GM18508 (cell line): ENCODE results near the gene ZNF23.

ENCODE experiments used
- ATAC-seq: cut with Tn5 transposase; IDR thresholded peaks from one replicate; pipeline ENCODE4 v1.9.1; 2021; ENCODE audit warnings: moderate number of reproducible peaks; ENCODE audit not compliant: insufficient read depth, unreplicated experiment

Gene ZNF23

DNA sequence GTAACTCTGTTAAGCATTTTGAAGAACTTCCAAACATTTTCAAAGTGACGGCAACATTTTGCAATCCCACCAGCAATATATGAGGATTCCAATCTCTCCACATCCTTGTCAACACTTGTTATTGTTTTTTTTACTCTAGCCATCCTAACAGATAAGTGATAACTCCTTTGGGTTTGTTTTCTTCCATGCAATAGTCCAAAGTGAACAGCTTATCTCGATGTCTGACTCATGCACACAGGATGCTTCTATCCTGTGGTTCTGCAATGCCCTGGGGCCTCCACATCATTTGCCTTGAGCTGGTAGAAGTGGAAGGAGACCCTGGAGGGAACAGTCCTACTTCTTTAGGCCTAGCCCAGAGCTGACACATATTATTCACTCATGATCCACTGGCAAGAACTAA is 33.2 kb downstream of the ZNF23 start:
- no peak for ATAC-seq

DNA sequence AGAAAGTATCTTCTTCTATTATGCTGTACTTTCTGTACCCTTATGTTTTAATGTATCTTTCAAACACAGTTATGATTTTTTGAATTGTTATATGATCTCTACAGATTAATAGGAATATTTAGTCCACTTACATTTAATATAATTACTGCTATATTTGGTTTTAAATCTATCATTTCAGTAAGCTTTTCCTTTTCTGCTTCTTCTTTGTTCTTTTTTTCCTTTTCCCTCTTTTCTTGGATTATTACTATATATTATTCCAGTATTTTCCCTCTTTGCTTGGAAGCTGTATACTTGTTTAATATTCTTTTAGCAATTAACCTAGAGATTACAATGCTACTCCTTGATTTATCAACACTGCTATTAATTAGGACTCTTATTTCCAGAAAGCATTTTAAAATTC is 33.7 kb downstream of the ZNF23 start:
- ATAC-seq = no peak

- no peak for ATAC-seq
These were observed 35.0 kb downstream of the ZNF23 start for GRCh38 chr16:71426880-71427615.

GRCh38 chr16:71426069-71426879 is 35.8 kb downstream of the ZNF23 start:
- ATAC-seq = no peak

DNA sequence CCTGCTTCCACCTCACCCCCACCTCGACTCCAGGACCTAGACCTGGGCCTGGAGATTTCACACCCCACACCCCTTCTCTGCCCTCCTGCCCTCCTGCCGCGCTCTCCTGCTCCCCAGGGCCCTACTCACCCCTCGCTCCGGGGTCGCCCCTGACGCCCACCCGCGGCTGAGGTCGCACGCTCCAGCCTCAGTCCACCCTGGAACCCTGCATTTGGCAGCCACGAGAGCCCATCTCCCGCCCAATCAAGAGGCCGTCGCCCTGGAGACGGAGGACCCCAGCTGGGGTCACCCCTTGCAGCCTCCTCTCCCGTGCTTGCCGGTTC is 36.3 kb downstream of the ZNF23 start:
- no peak for ATAC-seq

DNA sequence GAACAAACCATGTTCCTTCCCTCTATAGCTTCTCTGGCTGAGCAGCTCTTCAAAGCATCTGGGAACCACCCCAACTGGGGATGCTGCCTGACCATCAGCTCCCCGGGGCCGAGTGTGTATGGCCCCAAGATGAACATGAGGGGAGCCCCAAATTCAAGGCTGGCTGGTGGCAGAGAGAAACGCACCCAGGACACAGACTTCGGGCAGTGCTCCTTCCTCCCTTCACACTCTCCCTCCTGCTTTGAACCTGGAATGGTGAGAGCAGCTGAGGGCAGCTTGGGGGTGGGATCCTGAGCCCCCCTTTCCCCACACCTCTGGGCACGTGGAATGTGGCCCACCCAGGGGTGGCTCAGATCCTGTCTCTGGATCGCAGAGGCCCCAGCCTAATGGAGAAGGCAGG is 37.4 kb downstream of the ZNF23 start:
- ATAC-seq = no peak

- ATAC-seq = no peak
These were observed 38.2 kb downstream of the ZNF23 start for GRCh38 chr16:71423865-71424264.

- ATAC-seq = no peak
These were observed 39.0 kb downstream of the ZNF23 start for GRCh38 chr16:71423016-71423415.

GRCh38 chr16:71421911-71422310 is 40.1 kb downstream of the ZNF23 start:
- no peak for ATAC-seq

GRCh38 chr16:71414038-71414437 is 48.0 kb downstream of the ZNF23 start:
- ATAC-seq = no peak

DNA sequence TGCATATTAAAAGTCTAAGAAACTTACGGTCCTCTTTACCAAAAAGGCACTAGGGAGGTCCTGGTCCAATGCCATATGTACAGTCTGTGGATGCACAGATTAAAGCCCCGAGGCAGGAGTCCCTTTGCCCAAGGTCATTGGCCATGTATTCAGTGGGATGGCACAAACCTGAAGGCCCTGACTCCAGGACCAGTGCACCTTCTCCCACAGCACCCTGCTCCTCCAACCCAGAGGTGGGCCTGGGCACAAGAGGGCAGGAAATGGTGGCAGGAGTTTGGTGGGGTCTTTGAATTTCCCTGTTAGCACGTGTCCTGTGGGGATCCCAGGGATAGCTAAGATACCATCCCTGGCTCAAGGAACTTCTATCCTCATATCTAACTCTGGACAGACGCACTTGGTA is 48.7 kb downstream of the ZNF23 start:
- no peak for ATAC-seq

- no peak for ATAC-seq
These were observed 49.5 kb downstream of the ZNF23 start for GRCh38 chr16:71412270-71413160.

- no peak for ATAC-seq
These were observed 51.9 kb downstream of the ZNF23 start for GRCh38 chr16:71410146-71410545.

DNA sequence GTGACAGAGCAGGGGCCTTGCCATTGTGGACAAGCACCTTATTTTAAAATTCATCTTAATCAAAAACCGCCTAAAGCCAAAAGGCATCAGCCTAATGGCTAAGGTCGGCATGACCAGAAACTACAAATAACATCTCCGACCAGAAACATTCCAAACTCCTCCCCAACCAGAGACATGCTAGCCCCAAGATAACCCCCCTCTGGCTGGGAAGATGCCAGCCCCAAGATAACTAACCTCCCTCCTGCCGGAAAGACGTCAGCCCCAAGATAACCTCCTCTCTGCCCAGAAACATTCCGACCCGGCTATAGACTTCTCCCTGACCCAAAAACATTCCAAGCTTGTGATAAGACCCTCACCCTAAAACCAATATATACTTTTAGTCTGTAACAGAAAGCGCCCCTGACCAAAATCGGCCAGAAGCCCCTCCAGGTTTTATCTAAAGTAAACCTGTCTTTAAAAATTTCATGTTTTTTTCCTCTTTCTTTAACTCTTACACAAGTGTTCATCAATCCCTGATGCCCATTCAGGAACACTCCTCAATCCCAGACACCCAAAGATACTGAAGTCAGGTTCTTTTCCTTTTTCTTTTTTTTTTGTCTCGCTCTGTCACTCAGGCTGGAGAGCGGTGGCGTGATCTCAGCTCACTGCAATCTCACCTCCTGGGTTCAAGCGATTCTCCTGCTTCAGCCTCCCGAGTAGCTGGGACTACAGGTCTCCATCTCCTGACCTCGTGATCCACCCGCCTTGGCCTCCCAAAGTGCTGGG is 52.9 kb downstream of the ZNF23 start:
- ATAC-seq = no peak

- no peak for ATAC-seq
These were observed 53.5 kb downstream of the ZNF23 start for GRCh38 chr16:71408536-71408935.

DNA sequence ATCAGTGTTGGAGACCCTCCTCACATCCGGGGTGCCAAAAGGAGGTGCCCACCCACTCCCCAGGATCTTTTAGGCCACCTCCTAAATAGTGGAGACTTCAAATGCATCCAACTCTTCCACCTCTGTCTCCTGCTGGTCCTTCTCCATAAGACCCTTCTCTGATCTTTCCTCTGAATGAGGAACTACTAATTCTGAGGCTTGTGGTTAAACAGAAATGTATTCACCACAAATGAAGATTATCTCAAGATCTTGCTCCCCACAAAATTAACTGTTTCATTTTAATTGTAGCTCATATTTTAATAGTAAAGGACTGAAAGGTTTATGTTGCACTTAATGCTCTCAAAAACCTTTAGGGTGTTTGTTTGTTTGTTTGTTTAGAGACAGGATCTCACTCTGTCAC is 54.3 kb downstream of the ZNF23 start:
- no peak for ATAC-seq

GRCh38 chr16:71406724-71407123 is 55.3 kb downstream of the ZNF23 start:
- ATAC-seq = no peak

- ATAC-seq = no peak
These were observed 55.7 kb downstream of the ZNF23 start for GRCh38 chr16:71406316-71406715.

GRCh38 chr16:71404364-71404763 is 57.7 kb downstream of the ZNF23 start:
- ATAC-seq = no peak

DNA sequence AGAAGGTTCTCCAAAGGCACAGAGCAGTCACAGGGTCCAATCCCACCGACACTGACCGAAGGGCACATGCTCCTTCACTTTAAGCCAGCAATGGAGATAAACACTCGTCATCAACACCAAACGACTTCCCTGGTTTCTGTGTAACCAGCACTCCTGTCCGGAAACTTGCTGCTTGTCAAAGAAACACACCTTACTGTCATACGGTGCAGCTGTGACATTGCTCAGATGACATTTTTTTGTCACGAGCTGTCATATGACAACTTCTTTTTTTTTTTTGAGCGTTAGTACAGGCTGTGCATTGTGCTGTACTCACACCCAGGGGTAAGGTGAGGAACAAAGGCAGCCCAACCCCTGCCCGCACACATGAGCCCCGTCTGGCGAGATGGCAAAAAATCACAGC is 59.4 kb downstream of the ZNF23 start:
- ATAC-seq = no peak
